GM19193 (cell line): ENCODE data around the gene TRIM47.

Experiments
- POLR2A ChIP-seq: IDR thresholded peaks from 4 replicates; pipeline ENCODE4 v1.6.1; 2011; ENCODE audit not compliant: insufficient read depth, insufficient read length; ENCODE audit errors: extremely low read depth

TRIM47 gene

GRCh38 chr17:75915268-75915667 is 36.9 kb upstream of the TRIM47 start:
- no peak for TF ChIP-seq POLR2A

GRCh38 chr17:75914643-75915267 is 36.4 kb upstream of the TRIM47 start:
- TF ChIP-seq POLR2A, result no peak

GRCh38 chr17:75913537-75914210 is 35.3 kb upstream of the TRIM47 start:
- no peak for TF ChIP-seq POLR2A

GRCh38 chr17:75910699-75911098 is 32.3 kb upstream of the TRIM47 start:
- no peak for TF ChIP-seq POLR2A

GRCh38 chr17:75909812-75910274 is 31.5 kb upstream of the TRIM47 start:
- TF ChIP-seq POLR2A, result no peak

GRCh38 chr17:75909051-75909811 is 30.9 kb upstream of the TRIM47 start:
- no peak for TF ChIP-seq POLR2A

- no peak for TF ChIP-seq POLR2A
These were observed 29.8 kb upstream of the TRIM47 start for GRCh38 chr17:75908201-75908600.

GRCh38 chr17:75906143-75906884 is 27.9 kb upstream of the TRIM47 start:
- no peak for TF ChIP-seq POLR2A

- TF ChIP-seq POLR2A, result peak; percentile 84
These were observed 26.6 kb upstream of the TRIM47 start, which contains the start of gene MRPL38 for GRCh38 chr17:75904749-75905521. Gene MRPL38, minus strand, starts transcription at chr17:75904884. Its CDS starts 9 bp downstream, at chr17:75904875.

- TF ChIP-seq POLR2A, result no peak
These were observed 24.0 kb upstream of the TRIM47 start for GRCh38 chr17:75902406-75902805.

- no peak for TF ChIP-seq POLR2A
These were observed 23.3 kb upstream of the TRIM47 start for GRCh38 chr17:75901727-75902126.

- no peak for TF ChIP-seq POLR2A
These were observed 22.5 kb upstream of the TRIM47 start for GRCh38 chr17:75900691-75901533.

GRCh38 chr17:75899767-75900468 is 21.5 kb upstream of the TRIM47 start:
- no peak for TF ChIP-seq POLR2A
